BLaER1 treated with 17β-estradiol and CSF1 and Interleukin-3, amounts not matched to agents 10 nM and 100 nM (cell line): ENCODE measurements around the gene UNK.

Experiments used
- H3K27ac ChIP-seq, 11 experiments: shearing (Covaris generic); formaldehyde crosslinking; 2 replicates each; pipeline ENCODE4 v1.8.1; 2022
- H3K27me3 ChIP-seq, 11 experiments: shearing (Covaris generic); formaldehyde crosslinking; 2 replicates each; pipeline ENCODE4 v1.8.1; 2022
- H3K36me3 ChIP-seq, 11 experiments: shearing (Covaris generic); formaldehyde crosslinking; 2 replicates each; pipeline ENCODE4 v1.8.1; 2022
- H3K4me1 ChIP-seq, 10 experiments: shearing (Covaris generic); formaldehyde crosslinking; 2 replicates each; pipeline ENCODE4 v1.8.1; 2022
- H3K4me2 ChIP-seq, 11 experiments: shearing (Covaris generic); formaldehyde crosslinking; 2 replicates each; pipeline ENCODE4 v1.8.1; 2022
- H3K4me3 ChIP-seq, 10 experiments: shearing (Covaris generic); formaldehyde crosslinking; 2 replicates each; pipeline ENCODE4 v1.8.1; 2022
- H3K9ac ChIP-seq, 11 experiments: shearing (Covaris generic); formaldehyde crosslinking; 2 replicates each; pipeline ENCODE4 v1.8.1; 2022
- H3K9me3 ChIP-seq, 11 experiments: shearing (Covaris generic); formaldehyde crosslinking; replicated peaks in 1 of 11; 2 replicates each; pipeline ENCODE4 v1.8.1; 2022
- H4K20me1 ChIP-seq, 11 experiments: shearing (Covaris generic); formaldehyde crosslinking; 2 replicates each; pipeline ENCODE4 v1.8.1; 2022
- Cebpa-rat ChIP-seq, 11 experiments: shearing (Covaris generic); IDR thresholded peaks; 2 replicates each; pipeline ENCODE4 v1.8.1; 2022

Gene UNK

GRCh38 chr17:75753514-75754377 is 30.9 kb upstream of the UNK start:
- H3K4me3 ChIP-seq, result peak overlapping the region; percentile 53 to 70 (median 58)
- H3K4me1 ChIP-seq, result peaks cover 43 to 55% (median 51%) of the 10 kb centered on the region in 10 experiments
- peak overlapping the region; percentile 73 to 97 (median 91) for H3K4me2 ChIP-seq
- peak overlapping the region; percentile 70 to 85 (median 82) for H3K9ac ChIP-seq
- no peaks in the 10 kb centered on the region for H3K9me3 ChIP-seq
- peaks cover 8 to 19% (median 11%) of the 10 kb centered on the region in 11 experiments; a peak in 16 of 22 replicates for H3K36me3 ChIP-seq
- H4K20me1 ChIP-seq, result no peaks in the 10 kb centered on the region
- peak overlapping the region; percentile 50 to 88 (median 80); a peak in 21 of 22 replicates for H3K27ac ChIP-seq
- TF ChIP-seq Cebpa-rat (IDR thresholded peaks at IDR 0.05), result no peak
- H3K27me3 ChIP-seq, result no peaks in the 10 kb centered on the region

GRCh38 chr17:75754378-75755204 is 30.0 kb upstream of the UNK start:
- H4K20me1 ChIP-seq, result no peaks in the 10 kb centered on the region
- peak overlapping the region; percentile 70 to 85 (median 82) for H3K9ac ChIP-seq
- peaks cover 40 to 50% (median 45%) of the 10 kb centered on the region in 10 experiments for H3K4me1 ChIP-seq
- H3K9me3 ChIP-seq, result no peaks in the 10 kb centered on the region
- no peaks in the 10 kb centered on the region for H3K27me3 ChIP-seq
- H3K4me3 ChIP-seq, result peak overlapping the region in 3 of 10 experiments; percentile 60 to 70 (median 61); a peak in 7 of 20 replicates
- peak overlapping the region; percentile 73 to 97 (median 91) for H3K4me2 ChIP-seq
- TF ChIP-seq Cebpa-rat (IDR thresholded peaks at IDR 0.05), result no peak
- H3K27ac ChIP-seq, result peak overlapping the region; percentile 50 to 88 (median 80); a peak in 20 of 22 replicates
- H3K36me3 ChIP-seq, result peaks cover 8 to 23% (median 11%) of the 10 kb centered on the region in 11 experiments; a peak in 16 of 22 replicates

GRCh38 chr17:75755205-75755901 is 29.3 kb upstream of the UNK start:
- H3K36me3 ChIP-seq, result peaks cover 8 to 24% (median 12%) of the 10 kb centered on the region in 11 experiments; a peak in 16 of 22 replicates
- H3K4me3 ChIP-seq, result no peak overlapping the region
- no peaks in the 10 kb centered on the region for H3K9me3 ChIP-seq
- TF ChIP-seq Cebpa-rat (IDR thresholded peaks at IDR 0.05), result no peak
- H3K27ac ChIP-seq, result peak overlapping the region in 8 of 11 experiments; percentile 19 to 72 (median 49); a peak in 14 of 22 replicates
- H3K4me1 ChIP-seq, result peaks cover 34 to 42% (median 39%) of the 10 kb centered on the region in 10 experiments
- peak overlapping the region; percentile 73 to 97 (median 91) for H3K4me2 ChIP-seq
- no peaks in the 10 kb centered on the region for H3K27me3 ChIP-seq
- peak overlapping the region in 10 of 11 experiments; percentile 33 to 81 (median 48); a peak in 18 of 22 replicates for H3K9ac ChIP-seq
- no peaks in the 10 kb centered on the region for H4K20me1 ChIP-seq

DNA sequence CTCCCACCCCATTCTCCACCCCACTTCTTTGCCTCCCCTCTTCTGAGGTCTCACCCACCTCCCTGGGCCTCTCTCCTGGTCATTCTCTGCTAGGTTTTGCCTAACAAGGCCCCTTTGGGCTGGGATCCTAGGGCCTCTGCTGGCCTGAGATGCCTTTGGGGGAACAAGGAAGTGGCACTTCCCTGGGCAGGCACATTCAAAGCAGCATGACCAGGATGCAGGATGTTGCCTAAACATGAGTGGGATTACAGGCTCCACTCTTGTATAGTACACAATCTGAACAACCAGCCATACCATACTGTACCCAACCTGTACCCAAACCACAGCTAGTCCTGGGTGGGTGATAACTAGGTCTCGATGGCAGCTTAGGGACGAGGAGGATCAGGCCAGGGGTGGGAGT is 28.6 kb upstream of the UNK start:
- TF ChIP-seq Cebpa-rat (IDR thresholded peaks at IDR 0.05), result no peak
- H3K4me3 ChIP-seq, result no peak overlapping the region
- peaks cover 8 to 24% (median 12%) of the 10 kb centered on the region in 11 experiments; a peak in 16 of 22 replicates for H3K36me3 ChIP-seq
- H3K27ac ChIP-seq, result peak overlapping the region in 9 of 11 experiments; percentile 19 to 72 (median 46); a peak in 15 of 22 replicates
- H3K9ac ChIP-seq, result peak overlapping the region; percentile 19 to 53 (median 40); a peak in 18 of 22 replicates
- peak overlapping the region; percentile 54 to 97 (median 91) for H3K4me2 ChIP-seq
- no peaks in the 10 kb centered on the region for H3K9me3 ChIP-seq
- H4K20me1 ChIP-seq, result no peaks in the 10 kb centered on the region
- H3K4me1 ChIP-seq, result peaks cover 34 to 42% (median 39%) of the 10 kb centered on the region in 10 experiments
- no peaks in the 10 kb centered on the region for H3K27me3 ChIP-seq

DNA sequence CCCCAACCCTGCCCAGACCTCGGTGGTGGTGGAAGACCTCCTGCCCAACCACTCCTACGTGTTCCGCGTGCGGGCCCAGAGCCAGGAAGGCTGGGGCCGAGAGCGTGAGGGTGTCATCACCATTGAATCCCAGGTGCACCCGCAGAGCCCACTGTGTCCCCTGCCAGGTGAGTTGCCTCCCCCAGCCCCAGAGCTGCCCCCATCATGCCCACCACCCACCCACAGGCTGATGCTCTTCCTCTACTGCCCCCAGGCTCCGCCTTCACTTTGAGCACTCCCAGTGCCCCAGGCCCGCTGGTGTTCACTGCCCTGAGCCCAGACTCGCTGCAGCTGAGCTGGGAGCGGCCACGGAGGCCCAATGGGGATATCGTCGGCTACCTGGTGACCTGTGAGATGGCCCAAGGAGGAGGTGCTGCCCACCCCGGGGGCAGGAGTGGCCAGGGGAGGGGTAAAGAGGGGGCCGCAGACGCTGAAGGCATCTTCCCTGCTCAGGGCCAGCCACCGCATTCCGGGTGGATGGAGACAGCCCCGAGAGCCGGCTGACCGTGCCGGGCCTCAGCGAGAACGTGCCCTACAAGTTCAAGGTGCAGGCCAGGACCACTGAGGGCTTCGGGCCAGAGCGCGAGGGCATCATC is 28.0 kb upstream of the UNK start:
- Histone ChIP-seq H3K4me2 (peak overlapping the region; percentile 54 to 97 (median 91); a peak in 19 of 22 replicates), H4K20me1 (no peaks in the 10 kb centered on the region), H3K4me1 (peaks cover 34 to 42% (median 39%) of the 10 kb centered on the region in 10 experiments), H3K27ac (peak overlapping the region in 8 of 11 experiments; percentile 23 to 72 (median 49); a peak in 13 of 22 replicates), H3K9ac (peak overlapping the region in 9 of 11 experiments; percentile 28 to 53 (median 40); a peak in 13 of 22 replicates), H3K9me3 (no peaks in the 10 kb centered on the region), H3K36me3 (peaks cover 8 to 24% (median 12%) of the 10 kb centered on the region in 11 experiments; a peak in 16 of 22 replicates), H3K27me3 (no peaks in the 10 kb centered on the region), H3K4me3 (no peak overlapping the region)
- TF ChIP-seq Cebpa-rat (IDR thresholded peaks at IDR 0.05), result no peak

DNA sequence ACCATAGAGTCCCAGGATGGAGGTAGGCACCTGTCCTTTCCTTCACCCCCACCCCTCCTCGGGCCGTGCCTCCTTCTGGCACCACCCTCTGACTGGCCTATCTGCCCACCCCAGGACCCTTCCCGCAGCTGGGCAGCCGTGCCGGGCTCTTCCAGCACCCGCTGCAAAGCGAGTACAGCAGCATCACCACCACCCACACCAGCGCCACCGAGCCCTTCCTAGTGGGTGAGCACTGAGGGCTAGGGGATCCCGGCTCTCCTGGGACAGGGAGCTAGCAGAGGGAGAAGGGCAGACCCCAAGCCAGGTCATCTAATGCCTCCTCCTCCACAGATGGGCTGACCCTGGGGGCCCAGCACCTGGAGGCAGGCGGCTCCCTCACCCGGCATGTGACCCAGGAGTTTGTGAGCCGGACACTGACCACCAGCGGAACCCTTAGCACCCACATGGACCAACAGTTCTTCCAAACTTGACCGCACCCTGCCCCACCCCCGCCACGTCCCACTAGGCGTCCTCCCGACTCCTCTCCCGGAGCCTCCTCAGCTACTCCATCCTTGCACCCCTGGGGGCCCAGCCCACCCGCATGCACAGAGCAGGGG is 27.4 kb upstream of the UNK start:
- peaks cover 8 to 28% (median 12%) of the 10 kb centered on the region in 11 experiments; a peak in 16 of 22 replicates for H3K36me3 ChIP-seq
- peak overlapping the region in 4 of 11 experiments; percentile 23 to 72 (median 62); a peak in 2 of 22 replicates for H3K27ac ChIP-seq
- H3K9ac ChIP-seq, result peak overlapping the region in 3 of 11 experiments; percentile 24 to 46 (median 28); a peak in 1 of 22 replicates
- no peak for TF ChIP-seq Cebpa-rat (IDR thresholded peaks at IDR 0.05)
- no peaks in the 10 kb centered on the region for H4K20me1 ChIP-seq
- no peaks in the 10 kb centered on the region for H3K9me3 ChIP-seq
- no peak overlapping the region for H3K4me3 ChIP-seq
- peak overlapping the region in 5 of 11 experiments; percentile 87 to 97 (median 91); a peak in 7 of 22 replicates for H3K4me2 ChIP-seq
- no peaks in the 10 kb centered on the region for H3K27me3 ChIP-seq
- H3K4me1 ChIP-seq, result peaks cover 34 to 42% (median 39%) of the 10 kb centered on the region in 10 experiments

DNA sequence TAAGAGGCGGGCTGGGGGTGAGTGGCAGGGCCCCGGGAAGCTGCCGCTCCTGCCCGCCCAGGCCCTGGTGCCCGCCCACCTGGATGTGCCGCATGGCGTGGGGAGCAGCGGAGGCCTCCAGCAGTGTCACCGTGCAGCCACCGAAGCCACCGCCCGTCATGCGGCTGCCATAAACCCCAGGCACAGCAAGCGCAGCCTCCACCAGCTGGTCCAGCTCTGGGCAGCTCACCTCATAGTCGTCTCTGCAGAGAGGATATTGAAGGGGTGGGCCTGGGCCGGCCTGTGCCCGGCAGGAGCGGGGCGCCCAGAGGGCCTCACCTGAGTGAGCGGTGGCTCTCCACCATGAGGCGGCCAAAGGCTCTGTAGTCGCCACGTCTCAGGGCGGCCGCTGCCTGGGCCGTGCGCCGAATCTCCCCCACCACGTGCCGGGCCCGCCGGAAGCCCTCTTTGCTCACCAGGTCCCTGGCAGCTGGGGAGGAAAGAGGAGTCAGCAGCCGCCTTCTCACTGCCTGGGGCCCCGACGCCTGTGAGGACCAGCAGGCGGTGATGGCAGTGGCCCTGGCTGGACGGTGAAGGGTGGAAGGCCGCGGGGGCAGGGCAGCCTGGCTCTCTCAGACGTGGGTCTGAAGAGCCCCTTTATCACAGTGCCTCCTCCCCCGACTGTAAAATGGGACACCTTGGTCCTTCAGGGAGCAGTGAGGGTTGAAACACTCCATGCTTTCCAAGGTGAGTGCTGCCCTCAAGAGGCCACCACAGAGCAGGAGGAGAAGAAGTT is 26.3 kb upstream of the UNK start:
- H4K20me1 ChIP-seq, result no peaks in the 10 kb centered on the region
- peaks cover 35 to 45% (median 40%) of the 10 kb centered on the region in 10 experiments for H3K4me1 ChIP-seq
- H3K9me3 ChIP-seq, result no peaks in the 10 kb centered on the region
- H3K36me3 ChIP-seq, result peaks cover 8 to 32% (median 12%) of the 10 kb centered on the region in 11 experiments; a peak in 16 of 22 replicates
- no peak overlapping the region for H3K4me2 ChIP-seq
- H3K4me3 ChIP-seq, result no peak overlapping the region
- H3K9ac ChIP-seq, result no peak overlapping the region
- H3K27ac ChIP-seq, result no peak overlapping the region
- no peak for TF ChIP-seq Cebpa-rat (IDR thresholded peaks at IDR 0.05)
- H3K27me3 ChIP-seq, result no peaks in the 10 kb centered on the region
